Epithelial cell of prostate (primary cell): ENCODE data around the gene ALDOA.

Experiments
- DNase-seq: peaks from one replicate; pipeline ENCODE4 v3.0.0-alpha.2; 2011; ENCODE audit warnings: low read depth, low spot score
- H3K27ac ChIP-seq: fragments of 450-650 bp; 2 replicates; pipeline ENCODE4 v1.5.1; 2017; ENCODE audit warnings: mild to moderate bottlenecking

The ALDOA gene

DNA sequence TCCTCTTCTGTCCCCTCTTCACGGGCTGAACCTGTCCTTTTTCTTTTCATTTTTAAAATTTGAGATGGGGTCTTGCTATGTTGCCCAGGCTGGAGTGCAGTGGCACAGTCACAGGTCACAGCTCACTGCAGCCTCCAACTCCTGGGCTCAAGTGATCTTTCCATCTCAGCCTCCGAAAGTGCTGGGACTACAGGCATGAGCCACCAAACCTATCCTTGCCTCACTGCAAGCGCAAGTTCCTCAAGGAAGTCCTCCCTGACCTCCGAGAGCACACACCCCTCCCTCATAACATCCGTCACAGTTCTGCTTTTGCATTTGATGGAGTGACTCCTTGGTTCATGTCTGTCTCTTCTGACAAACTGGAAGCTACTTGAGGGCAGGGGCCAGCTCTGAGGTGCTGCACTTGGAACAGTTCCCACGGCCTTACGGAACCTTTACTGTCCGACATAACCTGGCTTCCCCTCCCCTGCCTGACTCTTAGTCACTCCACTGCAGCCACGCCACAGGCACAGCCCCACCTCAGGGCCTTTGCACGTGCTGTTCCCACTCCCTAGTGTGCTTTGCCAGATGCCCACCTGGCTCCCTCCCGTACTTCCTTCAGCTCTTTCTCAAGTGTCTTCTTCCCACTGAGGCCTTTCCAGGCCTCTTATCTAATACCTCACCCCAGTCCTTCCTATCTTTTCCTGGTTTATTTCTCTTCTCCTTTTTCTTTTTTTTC, 21.8 kb downstream of the ALDOA start:
- no peak overlapping the region for H3K27ac ChIP-seq
- DNase-seq, result no peak

DNA sequence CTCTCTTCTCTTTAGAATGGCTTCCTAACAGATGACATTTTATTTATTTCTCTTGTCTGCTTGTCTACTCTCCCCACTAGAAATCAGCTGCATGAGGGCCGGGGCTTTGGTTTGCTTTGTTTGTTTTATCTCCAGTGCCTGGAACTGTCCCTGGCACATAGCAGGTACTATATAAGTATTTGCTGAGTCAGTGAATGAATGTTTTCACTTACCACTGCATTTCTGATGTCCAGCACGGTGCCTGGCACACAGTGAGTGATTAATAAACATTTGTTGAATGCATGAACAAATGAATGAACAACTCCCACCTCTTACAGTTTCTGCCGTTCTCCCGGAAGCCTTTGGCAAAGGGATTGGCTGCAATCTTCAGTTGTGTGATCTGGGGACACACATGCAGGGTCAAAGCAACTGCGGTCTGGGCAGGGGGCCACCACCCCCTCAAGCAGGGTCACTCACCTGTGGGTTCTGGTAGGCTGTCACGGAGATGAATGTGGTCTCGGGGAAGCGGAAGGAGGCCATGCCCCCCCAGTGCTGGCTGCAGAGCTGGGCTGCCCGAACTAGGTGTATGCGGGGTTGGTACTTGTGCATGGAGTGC, 22.8 kb downstream of the ALDOA start:
- DNase-seq, result no peak
- H3K27ac ChIP-seq, result no peak overlapping the region

DNA sequence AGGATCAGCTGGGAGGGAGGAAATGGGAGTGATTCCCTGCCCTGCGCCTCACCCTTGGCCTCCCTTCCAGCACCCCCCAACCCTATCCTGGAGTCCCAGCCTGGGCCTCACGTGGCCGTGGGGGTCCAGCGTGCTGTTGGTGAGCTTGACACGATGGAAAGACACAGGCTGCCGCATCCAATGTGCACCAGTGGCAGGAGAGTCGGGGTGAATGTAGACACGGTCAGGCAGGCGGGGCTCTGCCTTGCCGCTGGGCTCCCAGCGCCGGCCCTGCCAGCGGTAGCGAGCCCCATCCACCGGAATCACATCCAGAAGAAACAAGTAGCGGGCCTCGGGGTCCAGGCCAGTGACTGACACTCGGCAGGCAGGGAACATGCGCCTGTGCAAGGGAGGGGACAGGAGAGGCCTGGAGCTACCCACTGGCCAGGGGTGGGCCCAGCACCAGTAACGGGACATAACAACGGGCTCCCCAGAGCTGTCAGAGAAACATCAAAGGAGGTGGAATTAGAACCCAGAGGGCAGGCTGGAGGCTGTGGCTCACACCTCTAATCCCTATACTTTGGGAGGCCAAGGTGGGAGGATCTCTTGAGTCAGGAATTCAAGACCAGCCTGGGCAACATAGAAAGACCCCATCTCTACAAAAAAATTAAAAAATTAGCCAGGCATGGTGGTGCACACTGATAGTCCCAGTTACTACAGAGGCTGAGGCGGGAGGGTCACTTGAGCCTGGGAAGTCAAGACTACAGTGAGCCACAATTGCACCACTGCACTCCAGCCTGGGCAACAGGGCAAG, 23.5 kb downstream of the ALDOA start:
- no peak for DNase-seq
- H3K27ac ChIP-seq, result peak overlapping the region; percentile 95

DNA sequence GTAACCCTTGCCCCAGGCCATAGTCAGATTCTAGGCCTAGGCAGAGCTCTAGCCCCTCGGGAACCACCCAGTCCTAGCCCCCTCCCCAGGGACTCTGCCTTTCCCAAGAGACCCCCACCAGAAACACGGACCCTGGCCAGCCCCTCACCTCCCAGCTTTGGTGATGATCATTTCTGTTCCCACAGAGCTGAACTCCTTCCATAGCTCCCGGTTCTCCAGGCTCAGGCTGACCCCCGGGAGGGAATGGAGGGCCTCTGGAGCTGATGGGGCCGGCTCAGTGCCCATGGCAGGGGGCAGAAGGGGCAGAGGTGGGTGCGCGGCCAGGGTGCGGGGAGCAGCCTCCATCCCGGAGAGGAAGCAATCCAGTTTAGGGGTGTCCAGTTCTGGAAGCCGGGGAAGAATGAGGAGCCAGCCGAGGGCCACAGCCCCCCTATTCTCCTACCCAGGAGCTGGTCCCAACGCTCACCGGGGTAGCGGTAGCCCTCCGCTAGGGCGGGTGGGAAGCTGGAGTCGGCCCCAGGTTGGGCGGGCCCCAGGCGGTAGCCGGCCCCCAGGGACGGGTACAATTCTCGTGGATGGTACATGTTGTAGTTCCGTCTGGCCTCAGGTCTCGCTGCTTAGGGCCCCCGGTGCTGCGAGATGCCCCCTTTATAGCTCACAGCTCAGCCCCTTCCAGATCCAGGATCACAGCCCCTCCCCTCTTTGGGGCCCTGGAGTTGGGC, 25.2 kb downstream of the ALDOA start:
- DNase-seq, result no peak
- H3K27ac ChIP-seq, result peak overlapping the region; percentile 95

DNA sequence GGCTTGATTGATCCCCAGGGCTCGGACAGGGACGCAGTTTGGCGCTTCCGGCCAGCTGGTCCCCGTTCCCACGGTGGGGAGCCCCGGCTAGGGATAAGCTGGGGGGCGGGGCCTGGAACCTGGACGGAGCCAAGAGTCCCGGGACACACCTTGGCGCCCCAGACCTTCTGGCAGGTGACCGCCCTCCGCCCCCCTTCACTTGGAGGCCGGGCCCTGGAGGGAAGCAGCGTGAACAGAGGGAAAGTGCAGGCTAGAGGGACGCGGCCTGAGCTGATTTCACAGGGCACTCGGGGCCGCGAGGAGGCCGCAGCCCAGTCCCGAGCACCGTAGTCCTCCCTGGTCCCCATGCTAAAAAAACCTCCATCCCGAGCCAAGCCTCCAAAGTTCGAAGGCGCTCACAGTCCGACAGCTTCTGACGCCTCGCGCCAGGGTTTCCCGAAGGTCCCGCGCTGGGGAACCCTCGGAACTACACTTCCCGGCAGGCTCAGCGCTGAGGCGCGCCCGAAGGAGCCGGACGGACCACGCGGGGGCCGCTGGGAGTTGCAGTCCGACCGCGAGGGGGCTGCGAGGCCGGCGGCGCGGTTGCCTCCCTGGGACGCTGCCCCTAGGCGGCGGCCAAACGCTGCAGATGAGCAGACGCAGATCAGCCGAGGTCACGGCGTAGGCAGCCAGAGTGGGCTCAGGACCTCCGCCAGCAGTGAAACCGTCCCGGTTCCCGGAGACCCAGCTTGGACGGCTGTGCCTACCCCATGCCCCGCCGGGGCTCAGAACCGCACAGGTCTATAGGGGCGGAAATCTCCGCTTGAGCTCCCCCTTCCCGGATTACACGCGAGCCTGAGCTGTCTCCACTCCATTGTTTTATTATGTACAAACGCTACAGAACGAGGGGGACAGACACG, 26.2 kb downstream of the ALDOA start, which contains the start of gene TBX6:
Gene TBX6, minus strand, starts transcription at position 451 of the 899 bp plus-strand sequence. CDS start 731 bp downstream, outside the sequence.
- peak; percentile 45 for DNase-seq
- peak within 1 kb of the TSS; percentile 95 for H3K27ac ChIP-seq

DNA sequence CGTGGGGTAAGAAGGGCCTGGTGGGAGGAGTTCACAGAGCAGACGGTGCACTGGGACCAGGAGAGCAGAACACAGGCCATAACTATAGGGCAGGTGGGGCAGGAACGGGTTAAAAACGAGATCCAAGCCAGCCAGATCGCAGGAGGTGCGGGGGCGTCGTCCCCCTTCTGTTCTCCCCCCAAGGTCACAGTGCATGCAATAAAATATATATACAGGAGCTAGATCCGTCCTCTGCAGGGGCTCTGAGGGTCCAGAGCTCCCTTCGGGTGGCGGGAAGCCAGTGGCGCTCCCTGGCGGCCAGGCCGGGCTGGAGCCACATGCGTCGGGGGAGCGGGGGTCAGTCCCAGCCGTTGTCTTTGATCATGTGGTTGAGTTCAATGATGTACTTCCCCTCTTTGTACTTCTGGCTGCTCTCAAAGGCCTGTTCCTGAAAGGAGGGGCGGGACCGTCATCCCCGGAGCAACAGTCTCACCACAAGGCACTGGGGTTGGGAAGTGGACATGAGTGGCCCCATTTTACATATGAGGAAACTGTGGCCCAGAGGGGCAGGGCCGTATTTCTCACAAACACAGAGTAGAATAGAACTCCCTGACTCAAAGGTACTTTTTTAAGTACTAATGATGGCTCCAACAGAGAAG, 26.9 kb downstream of the ALDOA start:
- DNase-seq, result no peak
- peak overlapping the region; percentile 95 for H3K27ac ChIP-seq

DNA sequence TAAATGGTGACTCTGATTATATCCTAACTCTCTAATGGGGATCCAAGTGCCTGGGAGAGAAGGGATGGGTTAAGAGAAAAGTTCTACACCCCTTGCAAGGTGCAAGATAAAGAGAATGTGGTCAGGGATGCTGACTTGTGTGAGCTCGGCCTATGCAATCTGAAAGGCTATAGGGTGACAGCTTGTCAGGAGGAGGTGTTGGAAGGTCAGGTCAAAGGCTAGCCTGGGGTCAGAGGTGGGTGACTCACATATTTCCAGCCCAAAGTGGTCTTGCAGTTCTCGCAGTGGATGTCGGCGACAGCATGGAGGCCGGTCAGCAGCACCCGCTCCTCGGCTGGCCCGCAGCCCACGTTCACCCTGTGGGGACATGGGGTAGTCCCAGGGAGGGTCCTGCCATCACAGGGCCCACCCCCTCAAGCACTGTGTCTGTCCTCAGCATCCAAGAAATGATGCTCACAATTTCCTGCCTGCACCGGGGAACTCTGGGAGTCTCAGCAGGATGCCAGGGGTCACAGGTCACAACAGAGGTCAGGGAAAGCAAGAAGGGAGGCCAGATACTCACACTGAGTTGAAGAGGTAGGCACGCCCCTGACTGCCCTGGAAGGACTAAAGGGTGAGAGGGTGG, 29.1 kb downstream of the ALDOA start:
- H3K27ac ChIP-seq, result no peak overlapping the region
- DNase-seq, result no peak

DNA sequence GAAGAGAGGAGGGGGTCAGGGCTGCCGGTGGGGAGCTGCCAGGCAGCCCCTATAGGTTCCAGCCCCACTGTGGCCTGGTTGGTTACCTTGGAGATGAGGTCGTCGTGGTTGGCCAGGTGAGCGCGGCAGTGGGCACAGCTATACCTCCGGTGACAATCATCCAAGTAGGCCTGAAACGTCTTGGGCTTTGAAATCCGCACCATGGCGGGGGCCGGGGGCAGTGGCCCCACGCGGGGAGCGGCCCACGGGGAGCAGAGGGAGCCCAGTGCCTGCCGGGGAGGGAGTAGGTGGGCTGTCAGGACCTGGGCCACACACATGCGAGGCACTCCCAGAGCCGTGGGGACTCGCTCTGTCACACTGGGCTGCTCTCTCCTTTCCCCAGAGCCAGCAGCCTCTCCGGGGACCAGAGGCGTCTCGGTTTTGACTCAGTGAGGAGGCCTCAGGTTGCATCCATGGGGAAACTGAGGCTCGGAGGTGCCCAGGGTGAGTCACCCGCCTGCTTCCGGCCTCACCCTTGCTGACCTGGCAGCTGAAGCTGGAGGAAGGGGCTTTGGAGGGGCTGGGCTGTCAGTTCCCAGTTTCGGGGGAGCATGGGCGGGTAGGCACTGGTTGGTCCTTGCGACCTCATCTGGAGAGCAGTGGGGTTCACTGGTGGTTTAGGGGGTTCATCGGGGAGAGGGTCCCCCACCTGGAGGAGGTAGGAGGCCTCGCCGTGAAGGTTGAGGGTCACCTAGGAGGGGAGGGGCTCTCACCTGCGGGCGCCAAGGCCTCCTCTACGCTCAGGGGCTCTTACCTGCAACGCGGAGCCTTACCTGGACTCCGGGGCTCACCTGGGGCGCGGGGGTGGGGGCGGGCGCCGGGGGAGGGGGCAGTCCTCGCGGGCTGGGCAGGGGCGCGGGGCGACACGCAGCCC, 29.9 kb downstream of the ALDOA start:
- H3K27ac ChIP-seq, result peak overlapping the region; percentile 65
- DNase-seq, result no peak

DNA sequence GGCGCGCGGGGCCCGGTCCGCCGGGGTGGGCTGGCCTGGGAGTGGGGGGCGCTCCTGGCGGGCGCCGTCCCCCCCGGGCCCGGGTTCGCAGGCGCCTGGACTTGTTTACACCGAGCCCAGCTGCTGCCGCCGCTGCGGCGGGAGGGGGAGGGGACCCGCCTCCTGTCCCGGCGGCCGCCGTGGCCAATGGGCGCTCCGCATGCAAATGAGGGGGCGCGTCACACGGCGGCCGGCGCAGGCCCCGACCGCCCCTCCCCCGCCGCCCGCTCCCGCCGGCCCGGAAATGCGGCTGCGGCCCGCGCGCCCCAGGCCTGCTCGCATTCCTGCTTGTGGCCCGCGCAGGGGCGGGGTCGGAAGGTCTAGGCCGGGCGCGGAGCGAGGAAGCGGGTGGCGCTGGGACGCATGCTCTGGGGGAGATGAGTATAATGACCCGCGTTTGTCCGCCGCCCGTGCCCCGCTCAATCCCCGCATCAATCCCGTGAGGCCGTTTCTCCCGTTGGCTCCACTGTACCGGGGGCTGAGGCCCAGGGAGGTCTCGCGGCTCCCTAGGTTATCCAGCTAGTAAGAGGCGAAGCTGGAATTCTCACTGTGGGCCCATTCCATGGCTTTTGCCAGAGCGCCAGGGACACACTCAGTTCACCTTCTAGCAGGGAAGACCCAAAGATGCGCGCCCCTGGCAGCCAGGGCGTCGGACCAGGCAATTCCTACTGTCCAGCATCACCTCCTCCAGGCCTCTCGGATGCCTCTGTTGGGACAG, 30.7 kb downstream of the ALDOA start, which contains the start of gene YPEL3:
Gene YPEL3, minus strand, starts transcription at position 109 of the 757 bp plus-strand sequence. CDS start 731 bp downstream, outside the sequence.
- peak within 1 kb of the TSS; percentile 65 for H3K27ac ChIP-seq
- DNase-seq, result peak; percentile 62

DNA sequence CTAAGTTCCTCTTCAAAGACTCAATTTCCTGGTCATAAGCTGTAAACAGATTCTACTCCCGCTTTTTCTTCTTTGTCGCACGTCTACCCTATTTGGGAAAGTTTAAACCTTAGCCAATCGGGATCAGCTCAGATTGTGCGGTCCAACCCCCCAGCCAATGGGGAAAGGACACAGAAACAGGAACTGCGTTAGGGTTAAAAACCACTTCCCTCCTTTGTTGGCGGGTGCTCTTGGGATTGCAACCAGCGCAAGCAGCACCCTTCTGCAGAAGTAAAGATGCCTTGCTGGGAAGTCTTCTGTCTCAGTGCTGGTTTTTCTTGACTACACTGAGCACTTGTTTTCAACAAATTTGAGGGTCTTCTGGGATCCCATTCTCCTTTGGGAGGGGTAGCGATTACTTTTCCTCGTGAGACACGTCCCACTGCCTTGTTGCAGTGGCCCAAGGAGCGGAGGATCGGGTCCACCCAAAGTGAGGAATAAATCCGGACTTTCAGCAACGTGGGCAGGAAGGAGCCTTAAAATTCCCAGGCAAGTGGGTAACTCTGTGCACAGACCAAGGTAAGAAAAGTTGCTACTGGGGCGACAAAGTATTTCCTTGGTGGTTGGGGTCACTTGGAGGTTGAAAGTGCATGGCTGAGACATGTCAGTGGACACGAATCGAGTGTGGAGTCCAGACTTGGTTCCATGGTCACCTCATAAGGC, 31.5 kb downstream of the ALDOA start:
- peak overlapping the region; percentile 65 for H3K27ac ChIP-seq
- DNase-seq, result no peak

DNA sequence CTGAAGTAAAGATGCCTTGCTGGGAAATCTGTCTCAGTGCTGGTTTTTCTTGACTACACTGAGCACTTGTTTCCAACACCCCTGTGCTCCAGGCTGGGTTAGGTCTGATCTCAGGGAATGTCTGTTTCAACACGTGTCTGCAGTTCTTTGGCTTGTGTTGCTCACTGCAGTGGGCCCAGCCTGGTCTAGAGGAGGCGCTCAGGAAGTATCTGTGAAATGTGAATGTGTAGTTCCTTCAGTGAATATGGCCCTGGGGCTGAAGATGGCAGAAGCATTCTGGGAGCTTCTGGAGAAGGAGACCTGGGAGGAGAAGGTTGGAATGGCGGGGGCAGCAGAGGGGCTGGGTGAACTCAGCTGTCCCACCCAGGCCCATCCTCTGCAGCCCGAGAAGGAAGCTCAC, 38.5 kb downstream of the ALDOA start:
- peak overlapping the region; percentile 47 for H3K27ac ChIP-seq
- DNase-seq, result no peak

DNA sequence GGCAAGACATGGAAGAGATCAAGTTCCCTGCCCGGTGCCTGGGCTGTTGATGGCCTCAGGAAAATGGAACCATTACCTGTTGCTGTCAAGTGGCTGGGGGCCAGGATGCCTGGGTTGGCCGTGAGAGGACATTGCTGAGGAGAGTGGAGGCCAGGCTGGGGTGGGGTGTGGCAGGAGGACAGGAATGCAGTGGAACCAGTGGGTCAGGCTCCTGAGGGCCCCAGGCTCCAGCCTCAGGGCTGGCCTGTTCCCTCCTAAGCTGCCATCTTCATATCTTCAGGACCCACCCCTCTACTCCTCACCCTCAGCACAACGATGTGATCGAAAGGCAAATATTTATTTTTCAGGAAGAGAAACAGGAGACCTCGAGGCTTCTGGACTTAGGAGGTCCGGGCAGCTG, 38.9 kb downstream of the ALDOA start:
- peak overlapping the region; percentile 47 for H3K27ac ChIP-seq
- DNase-seq, result no peak

DNA sequence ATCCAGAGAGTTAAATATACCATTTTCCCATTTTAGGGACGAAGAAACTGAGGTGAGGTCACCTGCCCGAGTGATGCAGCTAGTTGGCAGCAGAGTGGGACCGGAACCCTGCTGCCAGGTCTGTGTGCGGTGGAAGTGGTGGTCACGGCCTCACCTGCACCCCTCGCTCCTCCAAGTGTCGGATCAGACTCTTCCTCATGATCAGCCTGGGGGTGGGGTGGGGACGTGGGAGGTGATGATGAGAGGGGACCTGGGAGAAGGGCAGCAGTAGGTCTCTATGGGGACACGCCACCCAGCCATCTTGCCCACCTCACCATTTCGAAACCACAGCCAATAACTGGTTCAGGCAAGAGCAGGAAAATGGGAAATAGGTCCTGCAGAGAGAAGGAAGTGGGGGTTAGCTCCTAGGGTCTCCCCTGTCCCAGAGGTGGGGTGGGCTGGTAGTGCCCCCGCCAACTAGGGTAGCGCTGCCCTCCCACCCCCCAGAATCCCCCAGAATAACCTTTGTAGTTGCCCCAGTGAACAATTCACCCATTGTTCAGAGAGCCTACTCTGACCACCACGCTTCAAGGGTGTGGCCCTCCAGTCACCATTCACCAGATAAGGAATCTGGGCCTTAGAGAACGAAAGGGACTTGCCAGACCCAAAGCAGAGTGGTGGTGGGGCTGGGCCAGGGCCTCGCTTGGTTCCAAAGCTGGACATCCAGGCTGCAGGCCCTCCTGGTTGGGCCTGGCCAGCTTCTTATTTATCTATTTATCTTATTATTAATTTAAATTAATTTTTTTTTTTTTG, 42.7 kb downstream of the ALDOA start:
- no peak for DNase-seq
- H3K27ac ChIP-seq, result no peak overlapping the region

DNA sequence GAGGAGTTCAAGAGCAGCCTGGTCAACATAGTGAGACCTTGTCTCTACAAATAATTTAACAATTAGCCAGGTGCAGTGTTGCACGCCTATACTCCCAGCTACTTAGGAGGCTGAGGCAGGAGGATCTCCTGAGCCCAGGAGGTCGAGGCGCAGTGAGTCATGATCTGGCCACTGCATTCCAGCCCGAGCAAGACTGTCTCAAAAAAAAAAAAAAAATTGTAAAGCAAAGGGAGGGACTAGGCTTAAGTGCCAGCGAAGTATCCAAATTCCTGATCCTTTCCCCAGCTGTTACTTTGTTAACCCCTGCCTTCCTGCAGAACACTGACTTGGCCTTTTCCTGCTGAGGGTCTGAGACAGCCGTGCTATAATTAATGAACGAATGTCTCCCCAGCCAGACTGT, 45.1 kb downstream of the ALDOA start:
- DNase-seq, result no peak
- no peak overlapping the region for H3K27ac ChIP-seq
